Activated naive CD4-positive, alpha-beta T cell treated with Interleukin-2 at 50 U/mL for 16 hours (primary cell): Measurements from ENCODE around the gene NSRP1.
"Not testable (repeated sequence)": the region's sequence is repeated elsewhere in the genome, so short reads cannot be mapped to it uniquely, and the experiment has no call there.

Source experiments
- DNase-seq: peaks from one replicate; pipeline ENCODE4 v3.0.0-alpha.2; 2020

The NSRP1 gene

DNA sequence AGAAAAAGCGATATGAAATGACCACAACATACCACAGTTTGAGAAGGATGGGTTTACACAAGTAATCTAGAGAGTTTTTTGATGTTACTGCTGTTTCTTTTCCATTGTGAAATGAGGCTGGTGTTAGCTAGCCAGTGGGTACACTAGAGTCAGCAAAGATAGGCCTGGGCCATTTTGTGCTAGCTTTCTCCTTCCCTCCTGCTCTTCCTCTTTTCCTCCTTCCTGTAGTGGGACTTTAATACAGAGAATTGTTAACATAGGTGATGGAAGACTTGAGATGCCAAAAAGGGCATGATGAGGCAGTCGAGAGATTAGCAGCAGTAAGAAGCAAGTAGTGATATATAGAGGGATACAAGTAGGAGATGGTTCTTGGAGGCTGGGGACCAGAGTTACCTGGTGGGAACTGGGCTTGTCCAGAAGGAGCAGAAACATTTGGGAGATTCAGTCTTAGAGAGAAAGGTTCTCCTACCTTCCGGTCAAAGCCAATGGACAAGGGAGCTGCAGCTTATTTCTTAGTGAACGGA lies 7.7 kb downstream of the NSRP1 start:
- no peak for DNase-seq

DNA sequence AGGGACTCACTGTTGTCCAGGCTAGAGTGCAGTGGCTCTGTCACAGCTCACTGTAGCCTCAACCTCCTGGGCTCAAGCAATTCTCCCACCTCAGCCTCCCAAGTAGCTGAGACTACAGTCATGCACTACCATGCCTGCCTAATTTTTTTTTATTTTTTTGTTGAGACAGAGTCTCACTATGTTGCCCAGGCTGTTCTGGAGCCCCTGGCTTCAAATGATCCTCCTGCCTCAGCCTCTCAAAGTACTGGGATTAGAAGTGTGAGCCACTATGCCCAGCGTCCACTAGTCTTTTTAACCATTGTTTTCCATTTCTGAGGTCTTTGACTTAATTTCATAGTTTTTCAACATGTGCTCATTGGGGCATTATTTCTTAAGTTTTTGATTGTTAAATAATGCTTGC lies 13.5 kb downstream of the NSRP1 start:
- no peak for DNase-seq

DNA sequence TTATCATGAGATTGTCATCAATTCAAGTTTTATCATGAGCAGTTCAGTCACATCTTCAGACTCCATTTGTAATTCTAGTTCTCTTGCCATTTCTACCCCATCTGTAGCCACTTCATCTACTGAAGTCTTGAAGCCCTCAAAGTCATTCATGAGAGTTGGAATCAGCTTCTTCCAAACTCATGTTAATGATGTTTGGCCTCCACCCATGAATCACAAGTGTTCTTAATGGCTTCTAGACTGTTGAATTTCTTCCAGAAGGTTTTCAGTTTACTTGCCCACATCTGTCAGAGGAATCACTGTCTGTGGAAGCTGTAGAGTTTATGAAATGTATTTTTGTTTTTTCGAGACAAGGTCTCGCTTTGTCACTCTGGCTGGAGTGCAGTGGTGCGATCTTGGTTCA lies 16.0 kb downstream of the NSRP1 start:
- DNase-seq = no peak

DNA sequence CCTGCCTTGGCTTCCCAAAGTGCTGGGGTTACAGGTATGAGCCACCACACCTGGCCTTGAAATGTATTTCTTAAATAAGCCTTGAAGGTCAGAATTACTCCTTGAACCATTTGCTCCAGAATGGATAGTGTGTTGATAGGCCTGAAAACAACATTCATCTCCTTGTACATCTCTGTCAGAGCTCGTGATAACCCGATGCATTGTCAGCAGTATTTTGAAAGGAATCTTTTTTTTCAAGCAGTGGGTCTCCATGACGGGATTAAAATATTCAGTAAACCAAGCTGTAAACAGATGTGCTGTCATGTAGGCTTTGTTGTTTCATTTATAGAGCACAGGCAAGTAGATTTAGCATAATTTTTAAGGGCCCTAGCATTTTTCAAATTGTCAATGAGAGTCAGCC lies 16.6 kb downstream of the NSRP1 start:
- no peak for DNase-seq

DNA sequence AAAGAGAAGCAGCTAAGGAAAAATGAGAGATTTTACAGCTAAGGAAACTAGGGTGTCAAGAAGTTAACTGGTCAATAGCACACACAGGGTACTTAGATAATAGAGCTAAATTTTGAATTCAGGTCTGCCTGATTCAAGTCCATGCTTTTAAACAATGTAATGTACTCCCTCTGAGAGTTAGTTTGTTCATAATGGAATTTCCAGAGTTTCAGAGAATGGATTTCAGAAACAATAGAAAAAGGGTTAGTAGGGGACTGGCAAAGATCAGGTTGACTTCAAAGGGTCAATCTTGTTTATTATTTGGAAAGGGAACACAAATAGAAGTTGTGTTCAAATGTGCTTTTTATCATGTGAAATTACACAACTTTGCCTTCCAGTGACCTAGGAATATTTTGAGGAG lies 17.9 kb downstream of the NSRP1 start:
- DNase-seq = no peak

DNA sequence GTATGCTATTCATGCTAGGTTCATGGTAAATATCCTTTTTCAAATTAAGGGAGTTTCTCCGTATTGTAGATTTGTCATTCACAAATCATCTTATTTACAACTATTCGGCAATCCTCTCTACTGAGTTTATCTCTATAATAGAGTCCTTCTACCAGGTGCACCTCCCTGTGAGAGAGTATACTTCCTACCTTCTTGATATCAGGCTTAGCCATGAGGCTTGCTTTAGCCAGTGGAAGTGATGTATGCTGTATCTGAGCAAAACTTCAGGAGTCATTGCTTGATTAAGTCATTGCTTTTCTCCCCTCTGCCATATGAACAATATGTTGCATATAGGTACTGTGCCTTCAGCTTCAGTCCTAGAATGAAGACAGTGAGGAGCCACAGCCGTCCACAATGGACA lies 20.5 kb downstream of the NSRP1 start:
- DNase-seq = no peak

DNA sequence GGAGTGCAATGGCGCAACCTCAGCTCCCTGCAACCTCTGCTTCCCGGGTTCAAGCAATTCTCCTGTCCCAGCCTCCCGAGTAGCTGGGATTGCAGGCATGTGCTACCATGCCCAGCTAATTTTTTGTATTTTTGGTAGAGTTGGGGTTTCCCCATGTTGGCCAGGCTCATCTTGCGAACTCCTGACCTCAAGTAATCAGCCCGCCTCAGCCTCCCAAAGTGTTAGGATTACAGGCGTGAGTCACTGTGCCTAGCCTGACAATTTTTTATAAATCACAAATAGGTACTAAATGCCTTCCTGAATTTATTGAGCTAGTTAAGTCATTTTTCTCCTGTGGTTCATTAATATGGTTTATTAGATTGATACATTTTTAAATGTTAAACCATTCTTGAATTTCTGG lies 31.2 kb downstream of the NSRP1 start:
- DNase-seq = not testable (repeated sequence)

DNA sequence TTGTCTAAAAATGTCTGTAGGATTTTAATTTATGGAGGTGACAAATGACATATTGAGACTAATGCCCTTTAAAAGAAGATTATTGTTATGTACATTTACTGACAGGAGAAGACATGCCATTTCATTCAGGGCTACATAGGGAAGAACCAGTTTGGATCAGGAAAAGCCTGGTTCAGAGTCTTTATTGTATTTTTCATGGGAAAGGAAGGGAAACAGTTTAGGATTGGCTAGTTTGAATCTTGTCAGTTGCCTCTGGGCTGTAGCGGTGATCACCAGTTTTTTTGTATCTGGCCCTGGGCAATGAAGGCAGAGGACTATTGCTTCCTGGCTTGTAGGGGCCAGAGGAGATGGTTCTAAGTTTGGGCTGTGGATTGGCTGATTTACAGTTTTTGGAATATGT lies 31.8 kb downstream of the NSRP1 start:
- no peak for DNase-seq

DNA sequence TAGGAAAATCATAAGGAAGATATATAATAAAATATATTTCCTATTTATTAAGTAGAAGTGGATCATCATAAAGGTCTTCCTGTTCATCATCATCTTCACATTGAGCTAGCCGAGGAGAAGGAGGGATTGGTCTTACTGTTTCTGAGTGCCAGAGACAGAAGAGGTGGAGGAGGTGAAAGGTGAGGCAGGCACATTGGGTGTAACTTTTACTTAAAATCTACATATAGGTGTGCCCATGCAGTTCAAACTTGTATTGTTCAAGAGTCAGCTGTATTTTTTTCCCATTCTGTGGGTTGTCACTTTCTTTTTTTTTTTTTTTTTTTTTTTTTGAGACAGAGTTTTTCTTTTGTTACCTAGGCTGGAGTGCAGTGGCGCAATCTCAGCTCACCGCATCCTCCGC lies 34.9 kb downstream of the NSRP1 start:
- DNase-seq = no peak

DNA sequence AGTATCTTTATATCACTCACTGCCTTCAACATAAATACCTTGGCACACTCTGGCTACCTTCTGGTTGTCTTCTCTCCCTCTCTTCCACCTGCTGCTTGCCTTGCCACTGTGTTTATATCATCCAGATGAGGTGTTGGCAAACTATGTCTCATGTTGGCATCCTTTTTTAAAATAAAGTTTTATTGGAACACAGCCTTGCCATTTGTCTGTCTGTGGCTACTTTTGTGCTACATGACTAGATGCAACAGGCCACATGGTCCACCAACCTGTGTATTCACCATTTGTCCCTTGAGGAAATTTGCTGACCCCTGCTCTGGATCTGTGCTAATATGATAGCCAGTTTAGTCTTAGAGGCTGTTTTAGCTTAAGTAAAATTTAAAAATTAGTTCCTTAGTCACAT lies 36.8 kb downstream of the NSRP1 start:
- DNase-seq = no peak

DNA sequence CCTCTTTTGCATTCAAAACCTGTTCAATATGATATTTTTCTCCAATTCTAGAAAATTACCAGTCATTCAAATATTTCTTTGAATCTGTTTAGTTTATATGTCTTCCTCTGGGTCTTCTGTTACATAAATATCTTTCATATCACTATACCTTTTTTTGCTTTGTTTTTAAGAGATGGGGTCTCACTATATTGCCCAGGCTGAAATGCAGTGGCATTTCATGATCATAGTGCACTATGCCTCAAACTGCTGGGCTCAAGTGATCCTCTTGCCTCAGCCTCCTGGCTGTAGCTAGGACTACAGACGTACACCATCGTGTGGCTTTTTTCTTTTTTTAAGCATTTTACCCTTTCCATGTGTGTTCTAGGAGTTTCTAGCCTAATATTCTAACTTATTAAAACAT lies 38.8 kb downstream of the NSRP1 start:
- DNase-seq = no peak

DNA sequence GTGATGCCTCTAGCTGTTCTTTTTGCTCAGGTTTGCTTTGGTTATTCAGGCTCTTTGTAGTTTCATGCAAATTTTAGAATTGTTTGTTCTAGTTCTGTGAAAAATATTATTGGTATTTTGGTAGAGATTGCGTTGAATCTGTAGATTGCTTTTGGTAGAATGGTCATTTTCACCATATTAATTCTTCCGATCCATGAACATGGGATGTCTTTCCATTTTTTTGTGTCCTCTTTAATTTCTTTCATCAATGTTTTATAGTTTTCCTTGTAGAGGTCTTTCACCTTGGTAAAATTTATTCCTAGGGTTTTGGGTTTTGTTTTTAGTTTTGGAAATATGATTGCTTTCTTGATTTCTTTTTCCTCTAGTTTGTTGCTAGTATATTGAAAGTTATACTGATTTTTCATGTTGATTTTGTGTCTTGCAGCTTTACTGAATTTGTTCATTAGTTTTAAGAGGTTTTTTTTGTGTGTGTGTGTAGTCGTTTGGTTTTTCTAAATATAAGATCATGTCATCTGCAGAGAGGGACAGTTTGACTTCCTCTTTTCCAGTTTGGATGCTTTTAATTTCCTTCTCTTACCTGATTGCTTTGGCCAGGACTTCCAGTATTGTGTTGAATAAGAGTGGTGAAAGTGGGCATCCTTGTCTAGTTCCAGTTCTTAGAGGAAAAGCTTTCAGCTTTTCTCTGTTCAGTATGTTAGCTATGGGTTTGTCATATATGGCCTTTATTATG lies 42.4 kb downstream of the NSRP1 start:
- no peak for DNase-seq

DNA sequence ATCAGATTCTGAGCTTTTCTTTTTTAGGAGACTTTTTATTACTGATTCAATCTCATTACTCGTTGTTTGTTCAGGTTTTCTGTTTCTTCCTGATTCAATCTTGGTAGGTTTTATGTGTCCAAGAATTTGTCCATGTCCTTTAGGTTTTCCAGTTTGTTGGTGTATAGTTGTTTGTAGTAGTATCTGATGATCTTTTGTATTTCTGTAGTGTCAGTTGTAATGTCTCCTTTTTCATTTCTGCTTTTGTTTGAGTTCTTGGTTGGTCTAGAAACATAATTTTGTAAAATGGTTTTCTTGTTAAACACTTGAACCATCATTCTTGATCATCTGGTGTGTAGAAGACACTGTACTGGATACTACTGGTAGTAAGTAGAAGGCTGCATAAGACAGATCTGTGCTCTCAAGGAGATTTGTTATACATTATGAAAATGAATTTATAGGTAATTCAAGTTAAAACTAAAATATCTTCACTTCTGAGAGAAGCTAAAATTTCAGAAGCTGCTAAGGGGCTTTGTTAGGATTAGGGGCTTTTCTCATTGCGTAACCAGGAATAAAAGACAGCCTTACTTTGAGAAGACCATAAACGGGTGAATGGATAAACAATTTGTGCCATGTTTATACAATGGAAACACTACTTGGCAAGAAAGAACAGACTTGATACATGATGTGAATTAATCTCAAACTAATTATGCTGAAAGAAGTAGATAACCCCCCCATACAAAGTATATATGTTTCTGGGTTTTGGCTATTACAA lies 44.0 kb downstream of the NSRP1 start:
- no peak for DNase-seq

DNA sequence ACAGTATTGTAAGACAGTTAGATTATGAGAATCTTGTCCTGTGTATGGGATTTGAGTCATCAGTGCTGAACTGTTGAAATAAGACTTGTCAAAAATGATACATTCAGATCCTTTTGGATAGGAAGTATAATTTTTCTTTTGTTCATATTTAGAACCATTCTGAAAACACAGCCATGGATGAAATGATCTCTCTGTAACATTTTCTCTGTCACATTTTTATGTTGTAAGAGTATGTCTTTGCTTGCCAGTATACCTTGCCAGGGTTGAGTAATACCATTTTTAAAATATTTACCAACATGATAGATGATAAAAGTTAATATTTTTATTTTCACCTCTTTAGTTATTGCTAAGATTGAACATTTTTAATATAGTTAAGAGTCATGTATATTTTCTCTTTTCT lies 45.0 kb downstream of the NSRP1 start:
- DNase-seq = no peak

DNA sequence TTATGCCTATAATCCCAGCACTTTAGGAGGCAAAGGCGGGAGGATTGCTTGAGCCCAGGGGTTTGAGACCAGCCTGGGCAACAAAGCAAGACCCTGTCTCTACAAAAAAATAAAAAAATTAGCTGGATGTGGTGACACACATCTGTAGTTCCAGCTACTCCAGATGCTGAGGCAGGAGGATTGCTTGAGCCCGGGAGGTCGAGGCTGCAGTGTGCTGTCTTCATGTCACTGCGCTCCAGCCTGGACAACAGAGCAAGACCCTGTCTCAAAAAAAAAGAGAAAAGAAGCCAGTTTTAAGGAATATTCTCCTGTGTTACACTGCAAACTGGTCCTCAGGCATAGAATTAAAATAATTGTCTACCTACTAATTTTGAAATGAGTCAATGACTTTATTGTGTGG lies 47.9 kb downstream of the NSRP1 start:
- no peak for DNase-seq

DNA sequence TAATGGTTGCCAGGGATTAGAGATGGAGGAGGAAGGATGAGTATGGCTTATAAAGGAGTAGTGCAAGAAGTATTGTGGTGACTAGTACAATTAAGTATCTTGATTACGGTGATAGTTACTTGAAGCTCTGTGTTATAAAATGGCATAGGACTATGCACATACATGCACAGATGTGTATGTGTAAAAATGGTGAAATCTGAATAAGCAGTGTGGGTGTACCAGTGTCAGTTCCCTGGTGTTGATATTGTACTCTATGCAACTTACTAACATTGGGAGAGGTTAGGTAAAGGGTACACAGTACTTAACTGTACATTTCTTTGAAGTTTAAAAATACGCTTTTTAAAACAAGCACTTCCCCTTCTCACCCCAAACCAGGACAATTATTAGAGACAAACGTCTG lies 48.5 kb downstream of the NSRP1 start:
- DNase-seq = no peak

DNA sequence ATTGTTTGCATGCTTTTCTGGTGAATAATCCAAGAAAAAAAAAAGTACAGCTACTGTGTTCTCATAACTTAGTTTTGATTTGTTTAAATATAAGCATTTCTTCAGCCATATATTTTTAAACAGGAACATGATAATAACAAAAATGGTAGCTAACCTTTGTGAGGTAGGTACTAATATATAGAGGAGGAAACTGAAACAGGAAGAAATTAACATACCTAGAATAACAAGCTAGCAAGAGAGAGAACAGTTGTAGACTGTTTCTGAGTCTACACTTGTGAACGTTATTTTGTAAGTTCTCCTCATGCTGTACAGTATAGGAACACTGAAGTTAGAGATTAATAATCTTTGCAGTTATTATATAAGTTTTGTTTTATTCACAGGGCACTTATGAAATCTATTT lies 49.3 kb downstream of the NSRP1 start:
- no peak for DNase-seq

DNA sequence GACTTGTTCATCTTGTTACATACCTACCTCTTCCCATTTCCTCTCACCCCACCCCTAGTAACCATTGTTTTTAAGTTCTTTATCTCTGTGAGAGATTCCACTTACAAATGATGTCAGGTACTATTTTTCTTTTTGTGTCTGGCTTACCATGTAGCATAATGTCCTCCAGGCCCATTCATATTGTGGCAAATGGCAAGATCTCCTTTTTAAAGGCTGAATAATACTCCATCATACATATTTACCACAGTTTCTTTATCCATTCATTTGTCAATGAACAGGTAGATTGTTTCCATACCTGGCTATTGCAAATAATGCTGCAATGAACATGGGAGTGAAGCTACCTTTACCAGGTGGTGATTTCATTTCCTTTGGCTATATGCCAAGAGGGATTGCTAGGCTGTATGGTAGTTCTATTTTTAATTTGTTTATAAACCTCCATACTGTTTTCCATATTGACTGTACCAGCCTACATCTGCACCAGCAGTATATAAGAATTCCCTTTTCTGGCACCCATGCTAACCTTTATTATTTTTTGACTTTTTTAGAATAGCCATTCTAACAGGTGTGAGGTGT lies 53.9 kb downstream of the NSRP1 start:
- no peak for DNase-seq

DNA sequence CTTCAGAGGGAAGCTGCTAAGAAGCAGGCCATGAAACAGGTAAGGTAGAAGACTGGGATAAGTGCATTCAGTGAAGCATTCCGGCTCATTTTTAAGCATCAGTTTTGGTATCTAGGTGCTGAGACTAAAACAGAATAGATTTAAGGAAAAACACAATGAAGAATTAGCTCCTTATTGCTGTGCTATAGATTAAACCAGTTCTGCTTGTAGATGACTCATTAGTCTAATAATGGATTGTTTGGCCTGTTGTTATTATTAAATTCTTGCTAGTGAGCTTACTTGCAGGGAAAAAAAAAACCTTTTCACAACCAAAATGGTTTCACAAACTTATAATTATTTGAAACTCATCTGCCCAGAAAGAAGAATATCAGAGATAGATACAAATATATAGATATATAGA lies 55.9 kb downstream of the NSRP1 start:
- DNase-seq = no peak

DNA sequence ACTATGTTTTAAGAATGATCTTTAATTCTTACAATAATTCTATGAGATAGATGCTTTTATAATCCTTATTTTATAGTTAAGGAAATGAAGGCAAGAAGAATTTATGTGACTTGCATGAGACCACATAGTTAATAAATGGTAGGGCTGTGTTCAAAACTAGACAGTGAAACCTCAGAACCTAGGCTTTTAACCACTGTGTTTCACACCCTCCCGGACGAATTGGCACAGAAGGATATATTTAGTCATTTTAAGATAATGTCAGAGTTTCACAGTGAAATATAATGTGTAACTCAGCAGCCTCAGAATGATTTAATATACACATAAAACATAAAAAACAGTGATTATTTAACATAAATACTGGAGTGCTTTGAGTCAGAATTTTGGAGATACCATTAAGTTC lies 57.0 kb downstream of the NSRP1 start:
- DNase-seq = no peak

DNA sequence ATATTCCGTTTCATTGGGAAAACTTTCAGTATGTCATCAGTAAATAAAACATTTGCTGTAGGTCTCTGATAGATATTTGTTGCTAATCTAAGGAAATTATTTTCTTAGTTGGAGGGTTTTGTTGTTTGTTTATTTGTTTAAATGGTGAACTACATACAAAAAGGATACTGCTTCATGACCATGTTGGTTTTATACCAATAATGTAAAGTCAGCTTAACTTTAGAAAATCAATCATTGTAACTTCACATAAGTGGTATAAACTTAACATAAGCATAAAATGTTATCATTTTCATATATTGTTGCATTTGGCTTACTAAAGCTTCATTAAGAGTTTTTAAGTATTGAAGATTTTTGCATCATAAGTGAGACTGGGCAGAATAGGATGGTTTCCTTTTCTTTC lies 57.9 kb downstream of the NSRP1 start:
- DNase-seq = no peak

DNA sequence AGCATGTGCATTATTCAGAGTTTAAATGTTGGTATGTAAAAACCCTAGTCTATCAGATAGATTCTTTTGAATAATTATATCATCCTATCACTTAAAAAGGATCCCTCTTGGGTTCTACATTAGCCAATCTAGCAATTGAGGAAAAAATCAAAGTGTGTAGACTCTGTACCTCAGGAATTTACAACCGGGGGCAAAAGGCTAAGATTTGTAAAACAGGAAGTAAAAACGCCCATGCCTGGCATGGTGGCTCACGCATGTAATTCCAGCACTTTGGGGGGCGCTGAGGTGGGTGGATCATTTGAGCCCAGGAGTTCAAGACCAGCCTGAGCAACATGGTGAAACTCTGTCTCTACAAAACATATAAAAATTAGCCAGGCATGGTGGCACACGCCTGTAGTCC lies 60.2 kb downstream of the NSRP1 start:
- no peak for DNase-seq

DNA sequence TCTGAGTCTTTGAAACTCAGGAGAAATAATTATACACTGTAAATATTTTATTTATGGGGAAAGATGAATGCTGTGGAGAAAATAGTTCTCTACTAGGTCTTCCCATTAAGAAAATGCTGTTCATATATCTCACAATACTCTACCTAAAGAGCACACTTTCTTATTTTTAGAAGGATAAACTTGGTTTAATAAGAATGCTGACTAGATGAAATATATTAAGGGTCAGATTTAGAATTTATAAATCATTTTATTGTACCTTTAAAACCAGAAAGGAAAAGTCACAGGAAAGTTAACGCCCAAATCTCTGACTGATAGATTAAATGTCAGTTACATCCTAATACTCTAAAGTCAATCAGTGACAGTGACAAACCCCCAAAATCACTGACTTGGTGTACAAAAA lies 70.1 kb downstream of the NSRP1 start:
- no peak for DNase-seq

DNA sequence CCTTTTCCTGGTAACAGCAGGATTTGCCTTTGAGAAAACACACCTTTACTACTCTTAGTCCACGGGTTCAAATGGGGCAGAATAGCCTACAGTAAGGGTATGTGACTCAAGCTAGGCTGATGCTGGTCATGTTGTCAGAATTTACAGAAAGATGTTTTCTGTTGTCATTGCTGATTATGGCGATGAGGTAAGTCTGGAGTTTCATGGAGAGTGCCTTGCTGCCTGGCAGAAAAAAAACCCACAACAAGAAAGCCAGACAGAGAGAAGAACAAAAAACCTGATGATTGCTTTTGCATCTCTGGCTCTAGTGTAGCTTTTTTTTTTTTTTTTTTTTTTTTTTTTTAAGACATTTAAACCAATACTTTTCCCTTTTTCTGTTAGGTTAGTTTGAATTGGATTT lies 71.0 kb downstream of the NSRP1 start:
- DNase-seq = no peak
